ENCODE data around the gene ENDOV. TPM values are rescaled to one million over a fixed set of nuclear protein-coding genes. Genes with fewer than 3 reads are reported as not detected.

Gene ENDOV
- total RNA-seq, 2 donors from 2014 or later: 8.3 to 17.5 TPM

- H3K27me3 ChIP-seq: no peaks in the 10 kb centered on the region
- intact Hi-C loops (cut with DNase I): no loop called here
- no peak for ATAC-seq
- no peaks in the 10 kb centered on the region for H3K36me3 ChIP-seq (replicated peaks in 1 of 2; ENCODE audit: insufficient read depth in 1 of 2, low read depth in 2 of 2)
- H3K4me3 ChIP-seq: no peak overlapping the region
- WGBS, 2 donors: 43 to 56% methylated on average over 8 of the region's 8 CpGs
- no peaks in the 10 kb centered on the region for H3K9me3 ChIP-seq
- TF ChIP-seq POLR2A (IDR thresholded peaks at IDR 0.05): no peak
- TF ChIP-seq CTCF (IDR thresholded peaks at IDR 0.05): no peak
- no peak overlapping the region for H3K27ac ChIP-seq
- H3K4me1 ChIP-seq: peaks cover 8% of the 10 kb centered on the region
- no peak for DNase-seq
These were observed 45.5 kb downstream of the ENDOV start for GRCh38 chr17:80460429-80460834.

GRCh38 chr17:80461528-80462160, 46.7 kb downstream of the ENDOV start:
- DNase-seq (no peak), ATAC-seq (no peak)
- H3K9me3 ChIP-seq: no peaks in the 10 kb centered on the region
- H3K36me3 ChIP-seq (replicated peaks in 1 of 2; ENCODE audit: insufficient read depth in 1 of 2, low read depth in 2 of 2): no peaks in the 10 kb centered on the region
- WGBS, 2 donors: 54 to 59% methylated on average over 10 to 20 of the region's 20 CpGs
- intact Hi-C loops (cut with DNase I): no loop called here
- H3K27me3 ChIP-seq: no peaks in the 10 kb centered on the region
- TF ChIP-seq POLR2A (IDR thresholded peaks at IDR 0.05) (no peak), CTCF (IDR thresholded peaks at IDR 0.05) (no peak)
- no peak overlapping the region for H3K4me3 ChIP-seq
- H3K27ac ChIP-seq: no peak overlapping the region
- H3K4me1 ChIP-seq: no peaks in the 10 kb centered on the region

GRCh38 chr17:80463784-80464400, 48.9 kb downstream of the ENDOV start:
- no peak for DNase-seq
- H3K4me1 ChIP-seq: no peaks in the 10 kb centered on the region
- intact Hi-C loops (cut with DNase I): no loop called here

GRCh38 chr17:80464486-80464885, 49.5 kb downstream of the ENDOV start:
- Histone ChIP-seq H3K36me3 (replicated peaks in 1 of 2; ENCODE audit: insufficient read depth in 1 of 2, low read depth in 2 of 2) (no peaks in the 10 kb centered on the region), H3K27ac (no peak overlapping the region), H3K4me3 (no peak overlapping the region), H3K4me1 (no peaks in the 10 kb centered on the region), H3K9me3 (no peaks in the 10 kb centered on the region), H3K27me3 (peaks cover 0 to 9% of the 10 kb centered on the region in 2 donors)
- 67 to 87% methylated on average over 6 of the region's 8 CpGs for WGBS, 2 donors
- ATAC-seq: no peak
- no peak for DNase-seq
- TF ChIP-seq POLR2A (IDR thresholded peaks at IDR 0.05) (no peak), CTCF (IDR thresholded peaks at IDR 0.05) (no peak)
- intact Hi-C loops (cut with DNase I): no loop called here

More at GRCh38 chr17:80463784-80464400, 48.9 kb downstream of the ENDOV start:
- Histone ChIP-seq H3K27ac (no peak overlapping the region), H3K36me3 (replicated peaks in 1 of 2; ENCODE audit: insufficient read depth in 1 of 2, low read depth in 2 of 2) (no peaks in the 10 kb centered on the region), H3K4me3 (no peak overlapping the region), H3K27me3 (peaks cover 0 to 9% of the 10 kb centered on the region in 2 donors), H3K9me3 (no peaks in the 10 kb centered on the region)
- no peak for TF ChIP-seq CTCF (IDR thresholded peaks at IDR 0.05)
- no peak for TF ChIP-seq POLR2A (IDR thresholded peaks at IDR 0.05)
- no peak for ATAC-seq
- WGBS, 2 donors: 61 to 70% methylated on average over 7 to 13 of the region's 13 CpGs

Data from body of pancreas (tissue), 4 donors.